HG02763 (cell line): ENCODE data around the gene PRKD1.
A peak's percentile ranks its signal among the peaks of the same experiment; 100 is the strongest.

Experiments
- ATAC-seq: cut with Tn5 transposase; IDR thresholded peaks from one replicate; pipeline ENCODE4 v1.9.1; 2021; ENCODE audit warnings: mild to moderate bottlenecking, moderate library complexity; ENCODE audit not compliant: unreplicated experiment

Gene PRKD1

DNA sequence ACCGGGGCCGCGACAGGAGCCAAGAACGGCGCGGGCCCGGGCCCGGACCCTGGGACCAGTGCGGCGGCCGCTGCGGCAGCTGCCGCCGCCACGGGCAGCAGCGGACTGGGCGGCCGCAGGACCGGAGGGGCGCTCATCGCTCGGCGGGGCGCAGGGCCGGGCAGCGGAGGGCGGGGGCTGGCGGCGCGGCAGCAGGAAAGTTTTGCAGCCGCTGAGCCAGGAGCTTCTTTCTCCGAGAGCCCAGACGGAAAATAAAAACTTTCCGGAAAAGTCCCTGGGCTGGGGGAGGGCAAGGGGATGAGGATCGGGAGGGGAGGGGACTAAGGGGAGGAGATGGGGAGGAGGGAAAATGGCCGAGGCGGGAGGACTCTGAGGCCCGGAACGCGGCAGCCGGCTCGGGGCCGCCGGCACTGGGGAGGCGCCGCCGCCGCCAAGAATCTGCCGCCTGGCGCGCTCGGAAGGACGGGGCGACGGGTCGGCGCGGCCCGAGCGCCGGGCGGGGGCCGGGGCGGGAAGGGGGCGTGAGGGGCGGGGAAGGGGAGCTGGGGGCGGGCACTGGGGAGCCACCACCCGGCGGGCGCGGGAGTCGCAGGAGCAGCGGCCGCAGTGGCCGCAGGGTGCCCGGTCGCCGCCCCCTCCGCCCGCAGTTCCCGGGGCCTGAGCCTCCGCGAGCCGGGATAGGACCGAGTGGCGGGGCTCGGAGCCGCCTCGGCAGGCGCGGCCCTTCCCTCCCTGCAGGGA, at the start of gene PRKD1:
PRKD1 (minus strand) TSS at position 472 of the 741 bp plus-strand sequence.
- peak; percentile 45 for ATAC-seq

DNA sequence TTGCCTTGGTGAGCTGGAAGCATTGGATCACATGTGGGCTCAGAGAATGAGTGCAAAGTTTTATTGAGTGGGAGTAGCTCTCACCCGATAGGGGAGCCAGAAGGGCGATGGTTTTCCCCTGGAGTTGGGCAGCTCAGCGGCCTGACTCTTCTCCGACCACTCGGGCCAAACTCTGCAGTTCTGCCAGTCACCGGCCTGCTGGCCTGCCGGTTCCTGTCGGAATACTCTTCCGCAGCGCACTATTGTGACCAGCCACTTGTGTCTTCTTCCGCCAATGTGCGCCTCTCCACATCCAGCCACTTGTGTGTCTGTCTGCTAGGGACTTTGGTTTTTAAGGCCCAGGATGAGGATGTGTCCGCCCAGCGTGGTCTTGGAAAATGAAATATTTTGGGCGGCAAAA, 43.5 kb upstream of the PRKD1 start:
- ATAC-seq, result no peak

GRCh38 chr14:29955087-29955486, 27.4 kb upstream of the PRKD1 start:
- no peak for ATAC-seq

GRCh38 chr14:29953501-29953900, 25.9 kb upstream of the PRKD1 start:
- ATAC-seq, result no peak

DNA sequence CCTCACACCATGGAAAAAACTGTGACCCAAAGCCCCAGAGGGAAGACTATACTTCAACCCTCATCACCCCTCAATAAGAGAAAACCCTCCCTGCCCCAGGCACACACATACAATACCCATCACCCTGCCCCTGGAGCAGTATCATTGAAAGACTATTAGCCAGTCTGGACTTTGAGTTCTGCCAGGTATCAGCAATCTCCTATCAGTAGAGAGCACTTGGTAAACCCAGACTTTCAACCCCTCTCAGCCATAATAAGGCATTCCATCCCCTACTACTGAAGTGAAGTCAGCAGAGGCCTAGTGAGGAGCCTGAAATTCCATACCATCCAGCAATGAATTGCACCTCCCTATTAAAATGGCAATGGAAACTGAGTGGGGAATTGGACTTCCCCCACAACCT, 16.4 kb upstream of the PRKD1 start:
- ATAC-seq, result no peak

DNA sequence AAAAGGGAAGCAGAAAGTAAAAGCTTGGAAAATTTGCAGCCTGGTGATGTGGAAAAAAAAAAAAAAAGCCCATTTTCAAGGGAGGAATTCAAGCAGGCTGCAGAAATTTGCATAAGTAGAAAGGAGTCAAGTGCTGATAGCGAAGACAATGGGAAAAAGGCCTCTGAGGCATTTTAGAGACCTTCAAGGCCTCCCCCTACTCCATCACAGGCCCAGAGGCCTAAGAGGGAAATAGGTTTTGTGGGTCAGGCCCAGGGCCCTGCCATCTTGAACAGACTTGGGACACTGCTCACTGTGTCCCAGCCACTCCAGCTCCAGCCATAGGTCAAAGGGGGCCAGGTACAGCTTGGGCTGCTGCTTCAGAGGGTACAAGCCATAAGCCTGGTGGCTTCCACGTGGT, 13.8 kb upstream of the PRKD1 start:
- no peak for ATAC-seq

- no peak for ATAC-seq
Observed at GRCh38 chr14:29940482-29940881, 12.8 kb upstream of the PRKD1 start.

- no peak for ATAC-seq
Observed at GRCh38 chr14:29937116-29937515, 9.5 kb upstream of the PRKD1 start.

GRCh38 chr14:29930283-29930682, 2.6 kb upstream of the PRKD1 start:
- ATAC-seq, result no peak

GRCh38 chr14:29928117-29928640, 532 bp upstream of the PRKD1 start:
- ATAC-seq, result no peak

GRCh38 chr14:29926701-29927375, 809 bp downstream of the PRKD1 start:
- peak; percentile 36 for ATAC-seq

- ATAC-seq, result no peak
Observed at GRCh38 chr14:29926228-29926627, 1.4 kb downstream of the PRKD1 start.

GRCh38 chr14:29925736-29926135, 1.9 kb downstream of the PRKD1 start:
- no peak for ATAC-seq

DNA sequence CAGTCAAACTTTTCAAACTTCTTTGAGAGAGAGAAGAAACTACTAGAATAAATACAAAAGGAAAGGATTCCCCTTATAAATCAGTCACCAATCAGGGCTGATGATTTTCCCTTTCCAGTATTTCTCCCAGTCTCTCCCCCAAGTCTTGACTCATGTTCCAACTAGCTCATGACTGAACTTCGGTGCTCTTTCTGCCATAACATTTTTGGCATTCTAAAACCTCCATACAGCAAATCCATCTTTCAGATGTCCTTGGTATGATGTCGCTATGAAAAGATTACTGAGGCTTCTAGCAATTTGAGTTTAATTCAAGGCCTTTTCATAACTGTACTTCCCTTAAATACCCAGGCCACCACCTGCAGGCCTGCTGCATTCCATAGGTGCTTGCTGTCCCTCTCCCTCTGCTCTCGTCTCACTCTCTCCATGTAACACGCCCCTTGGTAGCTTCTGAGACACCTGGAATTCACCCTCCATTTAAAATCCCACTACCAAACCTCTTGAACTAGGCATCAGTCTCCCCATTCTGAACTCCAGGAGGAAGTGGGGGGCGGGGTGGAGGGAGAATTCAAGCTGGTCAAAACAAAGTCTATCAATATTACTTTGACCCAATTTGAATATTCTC, 2.4 kb downstream of the PRKD1 start:
- no peak for ATAC-seq

DNA sequence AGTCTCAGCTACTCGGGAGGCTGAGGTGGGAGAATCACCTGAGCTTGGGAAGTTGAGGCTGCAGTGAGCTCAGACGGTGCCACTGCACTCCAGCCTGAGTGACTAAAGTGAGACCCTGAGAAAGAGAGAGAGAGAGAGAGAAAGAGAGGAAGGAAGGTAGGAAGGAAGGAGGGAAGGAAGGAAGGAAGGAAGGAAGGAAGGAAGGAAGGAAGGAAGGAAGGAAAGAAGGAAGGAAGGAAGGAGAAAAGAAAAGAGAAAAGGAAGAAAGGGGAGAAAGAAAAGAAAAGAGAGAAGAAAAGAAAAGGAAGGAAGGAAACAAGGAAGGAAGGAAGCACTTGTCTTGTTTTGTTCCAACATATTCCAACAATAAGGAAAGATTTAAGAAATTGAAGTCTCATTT, 7.8 kb downstream of the PRKD1 start:
- ATAC-seq, result no peak

DNA sequence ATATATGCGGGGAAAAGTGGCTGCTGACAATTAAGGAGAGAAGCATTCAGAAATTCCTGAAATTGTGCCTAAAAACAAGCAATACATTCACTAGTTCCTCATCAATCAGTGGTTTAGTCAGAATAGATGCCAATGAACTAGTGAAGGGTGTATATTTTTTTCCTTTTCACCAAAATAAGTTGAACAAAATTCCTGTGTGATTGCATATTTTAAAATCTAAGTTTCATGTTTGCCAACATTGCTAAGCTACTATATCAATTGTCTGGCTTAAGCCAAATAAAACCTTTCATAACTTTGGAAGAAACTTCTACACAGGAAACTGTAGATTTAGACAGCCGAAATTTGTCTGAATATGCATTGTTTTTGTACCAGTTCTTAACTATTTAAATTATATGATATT, 8.7 kb downstream of the PRKD1 start:
- no peak for ATAC-seq

GRCh38 chr14:29913566-29913965, 14.1 kb downstream of the PRKD1 start:
- ATAC-seq, result no peak

- no peak for ATAC-seq
Observed at GRCh38 chr14:29911810-29912209, 15.8 kb downstream of the PRKD1 start.

- ATAC-seq, result no peak
Observed at GRCh38 chr14:29908652-29909577, 18.7 kb downstream of the PRKD1 start.

DNA sequence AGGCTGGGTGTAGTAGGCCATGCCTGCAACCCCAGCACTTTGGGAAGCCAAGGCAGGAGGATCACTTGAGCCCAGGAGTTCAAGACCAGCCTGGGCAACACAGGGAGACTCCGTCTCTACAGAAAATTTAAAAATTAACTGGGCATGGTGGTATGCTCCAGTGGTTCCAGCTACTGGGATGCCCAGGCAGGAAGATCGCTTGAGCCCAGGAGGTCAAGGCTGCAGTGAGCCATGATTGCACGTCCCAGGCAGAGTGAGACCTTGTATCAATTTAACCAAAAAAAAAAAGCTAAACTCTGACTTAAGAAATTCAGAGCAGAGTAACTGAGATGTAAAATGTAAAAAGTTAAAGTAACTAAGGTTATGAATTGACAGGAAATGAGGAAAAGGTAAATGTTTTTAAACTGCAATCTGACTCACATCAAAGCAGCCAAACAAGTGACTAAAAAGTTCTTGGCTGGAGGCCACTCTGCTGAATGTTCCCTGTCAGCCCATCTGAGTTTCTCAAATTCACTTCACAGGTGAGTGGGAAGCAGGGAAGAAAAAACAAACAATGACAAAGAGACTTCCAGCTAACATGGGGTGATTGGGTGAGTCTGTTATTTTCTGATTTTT, 21.3 kb downstream of the PRKD1 start:
- ATAC-seq, result no peak
